Measurements from ENCODE around the gene TMEM95. TPM values are rescaled to one million over a fixed set of nuclear protein-coding genes. Genes with fewer than 3 reads are reported as not detected.
"Not testable (repeated sequence)": the region's sequence is repeated elsewhere in the genome, so short reads cannot be mapped to it uniquely, and the experiment has no call there.

Gene TMEM95
- polyA plus RNA-seq, 1 experiment = not detected

DNA sequence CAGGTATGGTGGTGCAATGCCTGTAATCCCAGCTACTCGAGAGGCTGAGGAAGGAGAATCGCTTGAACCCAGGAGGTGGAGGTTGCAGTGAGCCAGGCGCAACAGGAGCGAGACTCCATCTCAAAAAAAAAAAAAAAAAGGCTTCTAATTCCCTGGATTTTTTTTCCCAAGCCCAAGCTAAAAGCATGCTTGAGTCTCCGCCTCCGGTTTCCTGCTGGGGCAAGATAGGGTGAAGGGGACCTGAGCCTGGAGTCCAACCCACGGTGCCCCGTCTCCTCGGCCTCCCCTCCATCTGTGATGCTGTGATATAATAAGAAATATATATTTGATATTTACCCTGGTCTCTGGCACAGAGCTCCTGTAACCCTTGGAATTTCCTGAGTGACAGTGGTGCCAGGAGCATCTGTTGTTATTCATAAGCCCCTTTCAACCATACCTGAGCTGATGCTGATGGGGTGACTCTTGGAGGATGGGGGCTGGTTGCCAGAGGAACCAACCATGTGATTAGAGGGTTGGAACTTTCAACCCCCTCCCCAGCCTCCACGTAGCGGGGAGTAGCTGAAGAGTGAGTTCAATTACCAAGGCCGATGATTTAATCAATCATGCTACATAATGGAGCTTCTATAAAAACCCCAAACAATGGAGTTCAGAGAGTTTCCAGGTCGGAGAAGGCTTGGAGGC lies 13.1 kb downstream of the TMEM95 start:
- peaks cover 6% of the 10 kb centered on the region for H3K27me3 ChIP-seq (ENCODE audit: control insufficient read depth, insufficient read depth, low read length)
- no peak for DNase-seq (ENCODE audit: low read depth)
- TF ChIP-seq, protein P1, sequence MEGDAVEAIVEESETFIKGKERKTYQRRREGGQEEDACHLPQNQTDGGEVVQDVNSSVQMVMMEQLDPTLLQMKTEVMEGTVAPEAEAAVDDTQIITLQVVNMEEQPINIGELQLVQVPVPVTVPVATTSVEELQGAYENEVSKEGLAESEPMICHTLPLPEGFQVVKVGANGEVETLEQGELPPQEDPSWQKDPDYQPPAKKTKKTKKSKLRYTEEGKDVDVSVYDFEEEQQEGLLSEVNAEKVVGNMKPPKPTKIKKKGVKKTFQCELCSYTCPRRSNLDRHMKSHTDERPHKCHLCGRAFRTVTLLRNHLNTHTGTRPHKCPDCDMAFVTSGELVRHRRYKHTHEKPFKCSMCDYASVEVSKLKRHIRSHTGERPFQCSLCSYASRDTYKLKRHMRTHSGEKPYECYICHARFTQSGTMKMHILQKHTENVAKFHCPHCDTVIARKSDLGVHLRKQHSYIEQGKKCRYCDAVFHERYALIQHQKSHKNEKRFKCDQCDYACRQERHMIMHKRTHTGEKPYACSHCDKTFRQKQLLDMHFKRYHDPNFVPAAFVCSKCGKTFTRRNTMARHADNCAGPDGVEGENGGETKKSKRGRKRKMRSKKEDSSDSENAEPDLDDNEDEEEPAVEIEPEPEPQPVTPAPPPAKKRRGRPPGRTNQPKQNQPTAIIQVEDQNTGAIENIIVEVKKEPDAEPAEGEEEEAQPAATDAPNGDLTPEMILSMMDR (IDR thresholded peaks at IDR 0.05; ENCODE audit: insufficient read depth, low read depth, low read length) = no peak
- ChIA-PET POLR2A (no interaction called here), CTCF (interaction anchor here (0.7 to 5.0 kb wide), 2 partner anchors 12 to 193 kb away, joined by 4 to 24 read pairs; partner anchors contain the start of genes SENP3 and TMEM95)
- no peak overlapping the region for H3K4me3 ChIP-seq (ENCODE audit: low read depth, low read length)
- no peaks in the 10 kb centered on the region for H3K36me3 ChIP-seq (ENCODE audit: control insufficient read depth, insufficient read depth, low read length)

DNA sequence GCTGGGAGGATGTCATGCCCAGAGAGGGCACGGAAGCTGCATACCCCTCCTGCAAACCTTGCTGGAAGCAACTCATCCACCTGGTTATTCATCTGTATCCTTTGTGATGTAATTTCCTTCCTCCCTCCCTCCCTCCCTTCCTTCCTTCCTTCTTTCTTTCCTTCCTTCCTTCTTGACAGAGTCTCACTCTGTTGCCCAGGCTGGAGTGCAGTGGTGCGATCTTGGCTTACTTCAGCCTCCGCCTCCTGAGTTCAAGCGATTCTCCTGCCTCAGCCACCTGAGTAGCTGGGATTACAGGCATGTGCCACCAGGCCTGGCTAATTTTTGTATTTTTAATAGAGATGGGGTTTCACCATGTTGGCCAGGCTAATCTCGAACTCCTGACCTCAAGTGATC lies 13.6 kb downstream of the TMEM95 start:
- H3K36me3 ChIP-seq (ENCODE audit: control insufficient read depth, insufficient read depth, low read length); H3K27me3 ChIP-seq (ENCODE audit: control insufficient read depth, insufficient read depth, low read length); DNase-seq (ENCODE audit: low read depth); H3K4me3 ChIP-seq (ENCODE audit: low read depth, low read length); POLR2A ChIA-PET: not testable (repeated sequence)
- CTCF ChIA-PET = interaction anchor here (5.0 kb wide), 1 partner anchor 12 kb away, joined by 24 read pairs; the partner anchor contains the start of gene TMEM95

GRCh38 chr17:7369825-7370224 lies 14.9 kb downstream of the TMEM95 start:
- no peaks in the 10 kb centered on the region for H3K36me3 ChIP-seq (ENCODE audit: control insufficient read depth, insufficient read depth, low read length)

DNA sequence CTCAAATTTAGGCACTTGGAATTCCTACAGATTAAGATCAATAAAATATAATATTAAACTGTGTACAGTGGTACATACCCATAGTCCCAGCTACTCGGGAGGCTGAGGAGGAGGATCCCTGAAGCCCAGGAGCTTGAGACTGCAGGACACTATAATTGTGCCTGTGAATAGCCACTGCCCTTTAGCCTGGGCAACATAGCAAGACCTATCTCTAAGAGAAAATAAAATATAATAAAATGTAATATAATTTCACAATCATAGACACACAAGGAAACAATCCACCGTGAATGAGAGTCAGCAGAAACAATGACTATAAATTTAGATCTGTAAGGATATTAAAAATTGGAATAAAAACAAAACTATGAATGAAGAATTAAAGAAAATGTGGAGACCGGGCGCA lies 15.9 kb downstream of the TMEM95 start:
- no peak for DNase-seq (ENCODE audit: low read depth)
- no peaks in the 10 kb centered on the region for H3K36me3 ChIP-seq (ENCODE audit: control insufficient read depth, insufficient read depth, low read length)
- no peak overlapping the region for H3K4me3 ChIP-seq (ENCODE audit: low read depth, low read length)
- peaks cover 6% of the 10 kb centered on the region for H3K27me3 ChIP-seq (ENCODE audit: control insufficient read depth, insufficient read depth, low read length)
- TF ChIP-seq, protein P1 (IDR thresholded peaks at IDR 0.05; ENCODE audit: insufficient read depth, low read depth, low read length) = no peak
- CTCF ChIA-PET = interaction anchor here (5.0 kb wide), 1 partner anchor 15 kb away, joined by 24 read pairs; the partner anchor contains the start of gene TMEM95
- POLR2A ChIA-PET = interaction anchor here (0.5 kb wide), 1 partner anchor 33 kb away, joined by 4 read pairs; the partner anchor contains the start of gene TMEM256

More at GRCh38 chr17:7369825-7370224, 14.9 kb downstream of the TMEM95 start:
- H3K4me3 ChIP-seq (ENCODE audit: low read depth, low read length) = no peak overlapping the region
- POLR2A ChIA-PET = no interaction called here
- CTCF ChIA-PET = interaction anchor here (0.9 to 5.0 kb wide), 2 partner anchors 14 to 67 kb away, joined by 3 to 24 read pairs; partner anchors contain the start of gene TMEM95
- DNase-seq (ENCODE audit: low read depth) = no peak
- TF ChIP-seq, protein P1 (IDR thresholded peaks at IDR 0.05; ENCODE audit: insufficient read depth, low read depth, low read length) = no peak
- H3K27me3 ChIP-seq (ENCODE audit: control insufficient read depth, insufficient read depth, low read length) = peaks cover 6% of the 10 kb centered on the region

GRCh38 chr17:7374353-7374752 lies 19.4 kb downstream of the TMEM95 start:
- DNase-seq (ENCODE audit: low read depth) = no peak
- Histone ChIP-seq H3K4me3 (ENCODE audit: low read depth, low read length) (no peak overlapping the region), H3K36me3 (ENCODE audit: control insufficient read depth, insufficient read depth, low read length) (no peaks in the 10 kb centered on the region), H3K27me3 (ENCODE audit: control insufficient read depth, insufficient read depth, low read length) (peaks cover 4% of the 10 kb centered on the region)
- ChIA-PET POLR2A (no interaction called here), CTCF (interaction anchor here (4.7 kb wide), 1 partner anchor 19 kb away, joined by 23 read pairs; the partner anchor contains the start of gene TMEM95)
- TF ChIP-seq, protein P1 (IDR thresholded peaks at IDR 0.05; ENCODE audit: insufficient read depth, low read depth, low read length) = no peak
